Spleen (tissue), 11 donors: ENCODE measurements around the gene NFKBIE. TPM values are rescaled to one million over a fixed set of nuclear protein-coding genes. Genes with fewer than 3 reads are reported as not detected.

Source experiments
- DNase-seq: peaks from one replicate; pipeline ENCODE4 v3.0.0-alpha.2; 2020
- H3K27ac ChIP-seq, 8 donors: fragments of 200-600 bp; sonication (generic) in 7 of 8; 1 replicate in 4 of 8; 2 replicates in 4 of 8; pipeline versions ENCODE4 v1.5.0 to v1.8.0; 2016 to 2021; ENCODE audit warnings: inconsistent platforms in 4 of 8, mild to moderate bottlenecking in 4 of 8, moderate library complexity in 1 of 8
- H3K27me3 ChIP-seq, 7 donors: fragments of 200-600 bp; sonication (generic) in 6 of 7; replicated peaks in 1 of 7; 1 replicate in 4 of 7; 2 replicates in 3 of 7; pipeline versions ENCODE4 v1.5.0 to v1.8.0; 2016 to 2021; ENCODE audit warnings: inconsistent platforms in 3 of 7, mild to moderate bottlenecking in 1 of 7
- H3K36me3 ChIP-seq, 6 donors: fragments of 200-600 bp; sonication (generic) in 5 of 6; 1 replicate in 4 of 6; 2 replicates in 2 of 6; pipeline versions ENCODE4 v1.5.0 to v1.8.0; 2016 to 2021; ENCODE audit warnings: inconsistent platforms in 2 of 6
- H3K4me1 ChIP-seq, 6 donors: fragments of 200-600 bp; sonication (generic) in 5 of 6; 1 replicate in 3 of 6; 2 replicates in 3 of 6; pipeline versions ENCODE4 v1.5.0 to v1.8.0; 2016 to 2021; ENCODE audit warnings: inconsistent platforms in 3 of 6
- H3K4me3 ChIP-seq, 8 donors: fragments of 200-600 bp; sonication (generic) in 7 of 8; 1 replicate in 4 of 8; 2 replicates in 4 of 8; pipeline versions ENCODE4 v1.5.0 to v1.8.0; 2016 to 2021; ENCODE audit warnings: inconsistent platforms in 4 of 8, mild to moderate bottlenecking in 4 of 8, moderate library complexity in 2 of 8
- H3K9me3 ChIP-seq, 8 donors: fragments of 200-600 bp; sonication (generic) in 7 of 8; 1 replicate in 4 of 8; 2 replicates in 4 of 8; pipeline versions ENCODE4 v1.5.0 to v1.8.0; 2016 to 2021; ENCODE audit warnings: inconsistent platforms in 4 of 8
- POLR2A ChIP-seq, 3 donors: fragments of 450-650 bp; IDR thresholded peaks; one replicate each; pipeline ENCODE4 v1.5.1; 2017; ENCODE audit warnings: antibody characterized with exemption in 3 of 3, mild to moderate bottlenecking in 1 of 3
- POLR2AphosphoS5 ChIP-seq, 3 donors: sonication (generic); formaldehyde crosslinking; IDR thresholded peaks; one replicate each; pipeline ENCODE4 v1.5.1; 2017; ENCODE audit warnings: antibody characterized with exemption in 3 of 3
- WGBS, 5 donors: extraction: QIAGEN DNeasy Blood & Tissue Kit in 3 of 5; methylation state at CpG; one replicate each; pipeline versions ENCODE4 v1.1.5 to v1.1.7; 2013 to 2018; 5-methylcytosine and 5-hydroxymethylcytosine counted together
- intact Hi-C: fragments of 100-400 bp; cut with DNase I; formaldehyde crosslinking; loops from one replicate; pipeline ENCODE4 v1.15.0; 2023; ENCODE audit warnings: low total_unique reads
- polyA plus RNA-seq, 3 donors: library from polyadenylated mRNA; stranded (reverse); fragments of 200-250 nt; gene quantifications; one replicate each; pipeline ENCODE4 v1.2.1, GENCODE V29; 2013
- total RNA-seq, 7 donors: library from RNA; depleted of rRNA in 3 of 7; stranded (reverse); fragments of >200 nt in 3 of 7; fragmentation: NEBNext Ultra II Directional in 4 of 7; extraction: Animal tissue kit (Norgen Biotek cat#: 25700) in 4 of 7; gene quantifications; one replicate each; pipeline versions ENCODE4 v1.1.0 to v1.2.1, GENCODE V29; 2016 to 2021
- TF ChIP-seq, protein P1 (sequence below), 11 experiments: fragments of 200-600 bp in 7 of 11; fragments of 450-650 bp in 4 of 11; sonication (generic) in 4 of 11; IDR thresholded peaks in 8 of 11; conservative IDR thresholded peaks in 3 of 11; 1 replicate in 7 of 11; 2 replicates in 4 of 11; pipeline versions ENCODE4 v1.4.0 to v1.8.0; 2016 to 2021; ENCODE audit warnings: antibody characterized with exemption in 11 of 11, inconsistent platforms in 4 of 11, mild to moderate bottlenecking in 1 of 11
- donor health status: healthy with polysubstance abuse.
- donor health status: DM: no; HTN: no; CAD: no; lungs with moderate emphysema.
- donor health status: DM: no; HTN: no; CAD: no.
- donor health status: Bipolar disorder and iron deficiency.
- donor health status: healthy.
- donor health status: DM: no; HTN: no; CAD: no.
- donor health status: DM: yes; HTN: yes; CAD: no.

The NFKBIE gene
- total and polyA plus RNA-seq, 10 donors = 32.2 to 89.7 (median 49.0) TPM

DNA sequence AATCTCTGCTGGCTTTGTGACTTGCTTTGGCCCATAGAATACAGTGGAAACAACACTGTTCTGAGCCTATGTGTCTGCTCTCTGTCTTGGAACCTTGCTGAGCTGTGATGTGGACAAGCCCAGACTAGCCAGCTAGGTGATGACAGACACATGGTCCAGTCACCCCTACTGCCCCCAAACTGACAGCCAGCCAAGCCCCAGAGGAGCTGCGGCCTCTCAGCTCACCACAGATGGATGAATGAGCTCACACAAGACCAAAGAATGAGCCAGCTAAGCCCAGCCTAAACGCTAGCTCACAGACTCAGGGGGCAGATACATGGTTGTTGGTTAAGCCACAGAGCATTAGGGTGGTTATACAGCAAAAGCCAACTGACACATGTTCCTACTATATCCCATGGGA lies 43.7 kb upstream of the NFKBIE start:
- Histone ChIP-seq H3K9me3 (no peaks in the 10 kb centered on the region), H3K27ac (no peak overlapping the region), H3K27me3 (no peaks in the 10 kb centered on the region), H3K4me1 (peaks cover 6 to 21% (median 15%) of the 10 kb centered on the region in 6 donors), H3K4me3 (no peak overlapping the region), H3K36me3 (peaks cover 0 to 79% (median 72%) of the 10 kb centered on the region in 6 donors)
- TF ChIP-seq POLR2A (IDR thresholded peaks at IDR 0.05) (no peak), POLR2AphosphoS5 (IDR thresholded peaks at IDR 0.05) (no peak)
- TF ChIP-seq, protein P1, sequence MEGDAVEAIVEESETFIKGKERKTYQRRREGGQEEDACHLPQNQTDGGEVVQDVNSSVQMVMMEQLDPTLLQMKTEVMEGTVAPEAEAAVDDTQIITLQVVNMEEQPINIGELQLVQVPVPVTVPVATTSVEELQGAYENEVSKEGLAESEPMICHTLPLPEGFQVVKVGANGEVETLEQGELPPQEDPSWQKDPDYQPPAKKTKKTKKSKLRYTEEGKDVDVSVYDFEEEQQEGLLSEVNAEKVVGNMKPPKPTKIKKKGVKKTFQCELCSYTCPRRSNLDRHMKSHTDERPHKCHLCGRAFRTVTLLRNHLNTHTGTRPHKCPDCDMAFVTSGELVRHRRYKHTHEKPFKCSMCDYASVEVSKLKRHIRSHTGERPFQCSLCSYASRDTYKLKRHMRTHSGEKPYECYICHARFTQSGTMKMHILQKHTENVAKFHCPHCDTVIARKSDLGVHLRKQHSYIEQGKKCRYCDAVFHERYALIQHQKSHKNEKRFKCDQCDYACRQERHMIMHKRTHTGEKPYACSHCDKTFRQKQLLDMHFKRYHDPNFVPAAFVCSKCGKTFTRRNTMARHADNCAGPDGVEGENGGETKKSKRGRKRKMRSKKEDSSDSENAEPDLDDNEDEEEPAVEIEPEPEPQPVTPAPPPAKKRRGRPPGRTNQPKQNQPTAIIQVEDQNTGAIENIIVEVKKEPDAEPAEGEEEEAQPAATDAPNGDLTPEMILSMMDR (IDR thresholded peaks at IDR 0.05 in 8 of 11, conservative IDR thresholded peaks at IDR 0.05 in 3 of 11) = no peak
- intact Hi-C loops = no loop called here
- DNase-seq = no peak
- 94 to 100% (median 96%) methylated on average over 2 of the region's 2 CpGs for WGBS, 5 donors

- no peak for DNase-seq
- Histone ChIP-seq H3K27me3 (no peaks in the 10 kb centered on the region), H3K9me3 (no peaks in the 10 kb centered on the region), H3K27ac (no peak overlapping the region), H3K36me3 (peaks cover 0 to 98% (median 91%) of the 10 kb centered on the region in 6 donors), H3K4me1 (peaks cover 2 to 11% (median 7%) of the 10 kb centered on the region in 6 donors), H3K4me3 (no peak overlapping the region)
- intact Hi-C loops = no loop called here
- TF ChIP-seq POLR2AphosphoS5 (IDR thresholded peaks at IDR 0.05) = peak in 1 of 3 donors; percentile 55
- TF ChIP-seq POLR2A (IDR thresholded peaks at IDR 0.05) = no peak
- TF ChIP-seq, protein P1 (IDR thresholded peaks at IDR 0.05 in 8 of 11, conservative IDR thresholded peaks at IDR 0.05 in 3 of 11) = no peak
- 95 to 99% (median 96%) methylated on average over 9 to 10 of the region's 10 CpGs for WGBS, 5 donors
Observed at GRCh38 chr6:44307217-44307616, 41.9 kb upstream of the NFKBIE start.

GRCh38 chr6:44306710-44307109 lies 41.4 kb upstream of the NFKBIE start:
- 88 to 94% (median 93%) methylated on average over 8 of the region's 8 CpGs for WGBS, 5 donors
- Histone ChIP-seq H3K4me3 (no peak overlapping the region), H3K9me3 (no peaks in the 10 kb centered on the region), H3K27ac (no peak overlapping the region), H3K4me1 (peaks cover 0 to 6% (median 2%) of the 10 kb centered on the region in 6 donors), H3K36me3 (peaks cover 0 to 100% (median 95%) of the 10 kb centered on the region in 6 donors), H3K27me3 (no peaks in the 10 kb centered on the region)
- no peak for DNase-seq
- intact Hi-C loops = no loop called here
- TF ChIP-seq, protein P1 (IDR thresholded peaks at IDR 0.05 in 8 of 11, conservative IDR thresholded peaks at IDR 0.05 in 3 of 11) = no peak
- TF ChIP-seq POLR2A (IDR thresholded peaks at IDR 0.05) = no peak
- no peak for TF ChIP-seq POLR2AphosphoS5 (IDR thresholded peaks at IDR 0.05)

DNA sequence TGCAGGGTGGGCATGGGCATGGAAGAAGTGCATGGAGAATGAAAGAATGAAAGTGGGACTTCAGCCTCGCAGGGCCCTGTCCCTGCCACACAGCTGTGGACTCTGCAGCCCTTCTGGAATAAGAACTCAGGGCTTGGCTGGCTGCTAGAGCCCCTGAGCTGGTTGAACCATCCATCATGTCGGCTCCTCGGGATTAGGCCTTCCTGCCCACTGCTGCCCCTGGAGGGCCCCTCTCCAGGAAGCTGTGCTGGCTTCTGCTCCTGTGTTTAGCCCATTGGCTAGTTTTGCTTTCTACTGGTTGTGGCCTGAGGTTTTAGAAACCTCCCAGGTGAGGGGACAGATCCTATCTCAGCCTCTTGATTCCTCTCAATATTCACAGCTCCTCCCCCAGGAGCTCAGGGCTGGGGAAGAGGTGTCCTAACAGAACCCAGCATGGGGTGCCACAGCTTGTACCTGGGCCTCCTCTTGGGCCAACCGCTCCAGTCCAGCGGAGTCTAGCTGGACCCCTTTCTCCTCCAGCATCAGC lies 39.9 kb upstream of the NFKBIE start:
- WGBS, 5 donors = 87 to 93% (median 88%) methylated on average over 3 to 5 of the region's 5 CpGs
- TF ChIP-seq POLR2AphosphoS5 (IDR thresholded peaks at IDR 0.05) (no peak), POLR2A (IDR thresholded peaks at IDR 0.05) (no peak)
- TF ChIP-seq, protein P1 (IDR thresholded peaks at IDR 0.05 in 8 of 11, conservative IDR thresholded peaks at IDR 0.05 in 3 of 11) = no peak
- no peak overlapping the region for H3K4me3 ChIP-seq
- H3K9me3 ChIP-seq = no peaks in the 10 kb centered on the region
- no peak for DNase-seq
- intact Hi-C loops = no loop called here
- H3K36me3 ChIP-seq = peaks cover 0 to 100% (median 95%) of the 10 kb centered on the region in 6 donors
- no peaks in the 10 kb centered on the region for H3K4me1 ChIP-seq
- no peaks in the 10 kb centered on the region for H3K27me3 ChIP-seq
- no peak overlapping the region for H3K27ac ChIP-seq
